ENCODE measurements around the gene NT5E. TPM values are rescaled to one million over a fixed set of nuclear protein-coding genes. Genes with fewer than 3 reads are reported as not detected.

Gene NT5E
- total and polyA plus RNA-seq, 2 donors (not counting 3 experiments of a cell fraction or from before 2014, with no cell fraction given) = 59.3 to 115 TPM

- DNase-seq (ENCODE audit: low read depth, low spot score) (no peak), FAIRE-seq (no peak)
- Histone ChIP-seq H3K4me3 (replicated peaks in 1 of 3; ENCODE audit: insufficient read depth in 1 of 3, low read depth in 1 of 3, low read length in 3 of 3) (no peak overlapping the region), H3K9me3 (replicated peaks; ENCODE audit: control insufficient read depth, insufficient read depth, low read length) (no peaks in the 10 kb centered on the region), H3K79me2 (ENCODE audit: control insufficient read depth, insufficient read depth, low read length) (peaks cover 58% of the 10 kb centered on the region), H3K9me1 (replicated peaks; ENCODE audit: control insufficient read depth, extremely low read depth, insufficient read depth, low read length) (no peaks in the 10 kb centered on the region), H2AFZ (ENCODE audit: low read depth, low read length) (no peak overlapping the region), H4K20me1 (replicated peaks; ENCODE audit: control insufficient read depth, extremely low read depth, insufficient read depth, low read length) (no peaks in the 10 kb centered on the region), H3K36me3 (ENCODE audit: control insufficient read depth in 2 of 2, extremely low read depth in 1 of 2, insufficient read depth in 2 of 2, low read length in 2 of 2) (no peaks in the 10 kb centered on the region), H3K4me2 (ENCODE audit: insufficient read depth, low read length) (no peak overlapping the region), H3K4me1 (ENCODE audit: control insufficient read depth, extremely low read depth, insufficient read depth, low read length) (peaks cover 63% of the 10 kb centered on the region), H3K9ac (replicated peaks; ENCODE audit: extremely low read depth, insufficient read depth, low read length) (no peak overlapping the region), H3K27me3 (ENCODE audit: control insufficient read depth in 2 of 2, insufficient read depth in 2 of 2, low read length in 2 of 2) (no peaks in the 10 kb centered on the region), H3K27ac (ENCODE audit: insufficient read depth, low read depth, low read length) (no peak overlapping the region)
- intact Hi-C loops (cut with micrococcal nuclease) (no loop called here), dilution Hi-C loops (cut with MboI; ENCODE audit: extremely low pct_ligation_motif_present, low sequenced_read_pairs) (loop anchor here (25.0 kb wide), 1 partner anchor 94 kb away; no protein-coding TSS in a partner anchor)
- ChIA-PET CTCF (interaction anchor here (2.8 to 22.7 kb wide), 2 partner anchors 22 to 52 kb away, joined by 18 to 541 read pairs; no protein-coding TSS in a partner anchor), POLR2A (interaction anchor here (0.9 kb wide), 1 partner anchor 8 kb away, joined by 3 read pairs; no protein-coding TSS in a partner anchor)
- BruUV-seq (replicated peaks) = no TSS peak
- TF ChIP-seq JUN (IDR thresholded peaks at IDR 0.05; ENCODE audit: borderline replicate concordance, insufficient read depth, insufficient read length, low read depth) (no peak), CTCF (IDR thresholded peaks at IDR 0.05; ENCODE audit: extremely low read depth in 1 of 2, insufficient read depth in 1 of 2, low read depth in 1 of 2, low read length in 2 of 2) (no peak), POLR2AphosphoS5 (IDR thresholded peaks at IDR 0.05; ENCODE audit: insufficient read depth, low read depth, low read length) (no peak)
Observed at GRCh38 chr6:85456782-85457181, 6.9 kb downstream of the NT5E start.

DNA sequence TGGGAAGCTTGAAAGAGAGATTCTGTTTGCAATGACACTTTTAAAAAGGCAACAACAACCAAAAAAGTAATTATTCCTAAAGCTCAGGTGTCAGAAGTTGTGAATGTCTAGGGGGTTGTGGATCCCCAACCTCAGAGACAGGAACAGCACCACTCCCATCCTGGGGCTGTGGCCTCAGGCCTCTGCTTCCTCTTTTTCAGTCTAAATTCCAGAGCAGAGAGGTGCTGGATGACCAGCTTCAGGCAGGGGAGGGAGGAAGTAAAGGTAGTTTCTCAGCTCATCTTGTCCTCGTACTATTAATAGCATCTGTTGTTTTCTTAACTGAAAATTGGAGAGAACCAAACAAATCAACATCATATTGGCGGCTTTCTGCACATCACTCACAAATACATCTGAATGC, 8.3 kb downstream of the NT5E start:
- no peaks in the 10 kb centered on the region for H3K9me1 ChIP-seq (replicated peaks; ENCODE audit: control insufficient read depth, extremely low read depth, insufficient read depth, low read length)
- no peaks in the 10 kb centered on the region for H3K9me3 ChIP-seq (replicated peaks; ENCODE audit: control insufficient read depth, insufficient read depth, low read length)
- peak overlapping the region; percentile 29 for H3K9ac ChIP-seq (replicated peaks; ENCODE audit: extremely low read depth, insufficient read depth, low read length)
- peak overlapping the region; percentile 76 for H3K4me2 ChIP-seq (ENCODE audit: insufficient read depth, low read length)
- FAIRE-seq (peak; percentile 50), DNase-seq (ENCODE audit: low read depth, low spot score) (no peak)
- no peaks in the 10 kb centered on the region for H3K27me3 ChIP-seq (ENCODE audit: control insufficient read depth in 2 of 2, insufficient read depth in 2 of 2, low read length in 2 of 2)
- peak overlapping the region; percentile 100 for H3K27ac ChIP-seq (ENCODE audit: insufficient read depth, low read depth, low read length)
- dilution Hi-C loops (cut with MboI; ENCODE audit: extremely low pct_ligation_motif_present, low sequenced_read_pairs) (loop anchor here (25.0 kb wide), 1 partner anchor 96 kb away; no protein-coding TSS in a partner anchor), intact Hi-C loops (cut with micrococcal nuclease) (no loop called here)
- no peaks in the 10 kb centered on the region for H4K20me1 ChIP-seq (replicated peaks; ENCODE audit: control insufficient read depth, extremely low read depth, insufficient read depth, low read length)
- H3K79me2 ChIP-seq (ENCODE audit: control insufficient read depth, insufficient read depth, low read length) = peaks cover 51% of the 10 kb centered on the region
- no TSS peak for BruUV-seq (replicated peaks)
- H2AFZ ChIP-seq (ENCODE audit: low read depth, low read length) = no peak overlapping the region
- TF ChIP-seq, protein P1, sequence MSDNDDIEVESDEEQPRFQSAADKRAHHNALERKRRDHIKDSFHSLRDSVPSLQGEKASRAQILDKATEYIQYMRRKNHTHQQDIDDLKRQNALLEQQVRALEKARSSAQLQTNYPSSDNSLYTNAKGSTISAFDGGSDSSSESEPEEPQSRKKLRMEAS (IDR thresholded peaks at IDR 0.05; ENCODE audit: insufficient read depth, insufficient read length) = no peak
- TF ChIP-seq POLR2AphosphoS5 (IDR thresholded peaks at IDR 0.05; ENCODE audit: insufficient read depth, low read depth, low read length) (no peak), CTCF (IDR thresholded peaks at IDR 0.05; ENCODE audit: extremely low read depth in 1 of 2, insufficient read depth in 1 of 2, low read depth in 1 of 2, low read length in 2 of 2) (no peak), EZH2 (IDR thresholded peaks at IDR 0.05; ENCODE audit: borderline replicate concordance, low read depth, low read length, severe bottlenecking) (no peak)
- H3K4me1 ChIP-seq (ENCODE audit: control insufficient read depth, extremely low read depth, insufficient read depth, low read length) = peaks cover 63% of the 10 kb centered on the region
- ChIA-PET POLR2A (interaction anchor here (1.9 kb wide), 1 partner anchor 9 kb away, joined by 7 read pairs; the partner anchor contains the start of gene NT5E), CTCF (interaction anchor here (0.8 to 22.7 kb wide), 9 partner anchors 8 to 97 kb away, joined by 3 to 541 read pairs (median 6); partner anchors contain the start of gene NT5E)
- H3K4me3 ChIP-seq (replicated peaks in 1 of 3; ENCODE audit: insufficient read depth in 1 of 3, low read depth in 1 of 3, low read length in 3 of 3) = no peak overlapping the region
- no peaks in the 10 kb centered on the region for H3K36me3 ChIP-seq (ENCODE audit: control insufficient read depth in 2 of 2, extremely low read depth in 1 of 2, insufficient read depth in 2 of 2, low read length in 2 of 2)
